ENCODE data around the gene CAPNS2. TPM values are rescaled to one million over a fixed set of nuclear protein-coding genes. Genes with fewer than 3 reads are reported as not detected.
A peak's percentile ranks its signal among the peaks of the same experiment; 100 is the strongest.

Gene CAPNS2
- total RNA-seq, 2 donors from 2014 or later, result 1.0 TPM; not detected in 1

- H3K9me3 ChIP-seq, result no peaks in the 10 kb centered on the region
- no peak for ATAC-seq
- H3K36me3 ChIP-seq (replicated peaks in 1 of 2; ENCODE audit: insufficient read depth in 1 of 2, low read depth in 2 of 2), result no peaks in the 10 kb centered on the region
- intact Hi-C loops (cut with DNase I), result no loop called here
- no peak overlapping the region for H3K4me3 ChIP-seq
- no peak for DNase-seq
- H3K27ac ChIP-seq, result no peak overlapping the region
- 84 to 100% methylated on average over 2 of the region's 2 CpGs for WGBS, 2 donors
- peaks cover 3% of the 10 kb centered on the region for H3K4me1 ChIP-seq
- no peak for TF ChIP-seq POLR2A (IDR thresholded peaks at IDR 0.05)
- no peak for TF ChIP-seq CTCF (IDR thresholded peaks at IDR 0.05)
- no peaks in the 10 kb centered on the region for H3K27me3 ChIP-seq
These were observed 2.7 kb upstream of the CAPNS2 start for GRCh38 chr16:55563797-55564196.

- WGBS, 2 donors, result 67 to 78% methylated on average over 1 of the region's 1 CpG
- Histone ChIP-seq H3K36me3 (replicated peaks in 1 of 2; ENCODE audit: insufficient read depth in 1 of 2, low read depth in 2 of 2) (no peaks in the 10 kb centered on the region), H3K27me3 (no peaks in the 10 kb centered on the region), H3K27ac (no peak overlapping the region), H3K9me3 (no peaks in the 10 kb centered on the region), H3K4me3 (no peak overlapping the region), H3K4me1 (no peaks in the 10 kb centered on the region)
- intact Hi-C loops (cut with DNase I), result no loop called here
- DNase-seq (no peak), ATAC-seq (no peak)
- TF ChIP-seq POLR2A (IDR thresholded peaks at IDR 0.05) (no peak), CTCF (IDR thresholded peaks at IDR 0.05) (no peak)
These were observed 1.4 kb upstream of the CAPNS2 start for GRCh38 chr16:55565086-55565485.

- no peak overlapping the region for H3K27ac ChIP-seq
- no peak for ATAC-seq
- WGBS, 2 donors, result 76 to 81% methylated on average over 3 of the region's 3 CpGs
- H3K36me3 ChIP-seq (replicated peaks in 1 of 2; ENCODE audit: insufficient read depth in 1 of 2, low read depth in 2 of 2), result no peaks in the 10 kb centered on the region
- H3K4me3 ChIP-seq, result no peak overlapping the region
- H3K27me3 ChIP-seq, result no peaks in the 10 kb centered on the region
- peak in 1 of 4 donors; percentile 15 for DNase-seq
- intact Hi-C loops (cut with DNase I), result no loop called here
- no peaks in the 10 kb centered on the region for H3K4me1 ChIP-seq
- no peak for TF ChIP-seq CTCF (IDR thresholded peaks at IDR 0.05)
- H3K9me3 ChIP-seq, result no peaks in the 10 kb centered on the region
These were observed 898 bp downstream of the CAPNS2 start for GRCh38 chr16:55567382-55567781.

- DNase-seq, result no peak
- H3K27ac ChIP-seq, result no peak overlapping the region
- ATAC-seq, result no peak
- no peak overlapping the region for H3K4me3 ChIP-seq
- no peaks in the 10 kb centered on the region for H3K36me3 ChIP-seq (replicated peaks in 1 of 2; ENCODE audit: insufficient read depth in 1 of 2, low read depth in 2 of 2)
- no peaks in the 10 kb centered on the region for H3K4me1 ChIP-seq
- intact Hi-C loops (cut with DNase I), result no loop called here
- no peaks in the 10 kb centered on the region for H3K9me3 ChIP-seq
- 90 to 95% methylated on average over 3 of the region's 3 CpGs for WGBS, 2 donors
- TF ChIP-seq CTCF (IDR thresholded peaks at IDR 0.05) (no peak), POLR2A (IDR thresholded peaks at IDR 0.05) (no peak)
- H3K27me3 ChIP-seq, result no peaks in the 10 kb centered on the region
These were observed 1.7 kb downstream of the CAPNS2 start for GRCh38 chr16:55568207-55568606.

DNA sequence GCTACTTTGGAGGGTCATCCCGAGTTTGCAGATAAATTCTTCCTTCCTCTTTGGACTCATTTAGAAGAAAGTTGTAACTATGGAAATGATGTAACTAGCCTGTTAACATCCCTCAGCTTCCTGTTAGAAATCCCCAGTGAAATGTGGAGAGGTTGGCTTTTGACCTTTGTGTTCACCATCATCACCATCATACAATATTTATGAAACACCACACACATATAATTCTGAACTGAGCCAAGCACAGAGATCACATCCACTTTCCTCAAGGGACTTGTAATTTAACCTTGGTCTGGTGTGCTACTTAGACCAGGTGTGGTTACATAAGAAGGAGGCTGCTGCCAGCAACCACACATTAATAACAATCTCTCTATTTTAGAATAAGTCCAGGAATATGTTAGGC lies 2.5 kb downstream of the CAPNS2 start:
- intact Hi-C loops (cut with DNase I), result no loop called here
- no peak overlapping the region for H3K27ac ChIP-seq
- H3K4me3 ChIP-seq, result no peak overlapping the region
- WGBS, 2 donors, result 47 to 59% methylated on average over 1 of the region's 1 CpG
- DNase-seq (no peak), ATAC-seq (no peak)
- H3K27me3 ChIP-seq, result no peaks in the 10 kb centered on the region
- H3K36me3 ChIP-seq (replicated peaks in 1 of 2; ENCODE audit: insufficient read depth in 1 of 2, low read depth in 2 of 2), result no peaks in the 10 kb centered on the region
- TF ChIP-seq POLR2A (IDR thresholded peaks at IDR 0.05), result no peak
- TF ChIP-seq CTCF (IDR thresholded peaks at IDR 0.05), result no peak
- H3K9me3 ChIP-seq, result no peaks in the 10 kb centered on the region
- H3K4me1 ChIP-seq, result no peaks in the 10 kb centered on the region
